ENCODE results near the gene RAB11FIP4. TPM values are rescaled to one million over a fixed set of nuclear protein-coding genes. Genes with fewer than 3 reads are reported as not detected.

RAB11FIP4 gene
- total and polyA plus RNA-seq, 12 donors, result 0.48 to 3.8 (median 2.3) TPM

DNA sequence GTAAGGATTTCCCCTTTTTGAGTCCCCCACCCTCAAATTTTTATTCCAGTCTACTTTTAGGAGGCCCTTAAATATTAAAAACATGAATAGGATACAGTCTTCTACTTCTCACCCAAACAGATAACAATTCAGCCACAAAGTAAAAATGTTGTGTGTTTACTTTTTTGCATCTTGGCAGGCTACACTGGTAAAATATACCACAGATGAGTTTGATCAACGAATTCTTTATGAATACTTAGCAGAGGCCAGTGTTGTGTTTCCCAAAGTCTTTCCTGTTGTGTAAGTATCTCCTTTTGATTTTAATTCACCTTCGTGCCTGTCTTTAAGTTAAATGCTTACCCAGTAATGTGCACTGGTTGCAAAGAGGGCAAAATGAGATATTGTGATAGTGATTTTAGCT, 34.4 kb upstream of the RAB11FIP4 start:
- no peak overlapping the region for H3K27ac ChIP-seq
- intact Hi-C loops (cut with DNase I), result no loop called here
- TF ChIP-seq POLR2A (IDR thresholded peaks at IDR 0.05), result no peak
- TF ChIP-seq, protein P1, sequence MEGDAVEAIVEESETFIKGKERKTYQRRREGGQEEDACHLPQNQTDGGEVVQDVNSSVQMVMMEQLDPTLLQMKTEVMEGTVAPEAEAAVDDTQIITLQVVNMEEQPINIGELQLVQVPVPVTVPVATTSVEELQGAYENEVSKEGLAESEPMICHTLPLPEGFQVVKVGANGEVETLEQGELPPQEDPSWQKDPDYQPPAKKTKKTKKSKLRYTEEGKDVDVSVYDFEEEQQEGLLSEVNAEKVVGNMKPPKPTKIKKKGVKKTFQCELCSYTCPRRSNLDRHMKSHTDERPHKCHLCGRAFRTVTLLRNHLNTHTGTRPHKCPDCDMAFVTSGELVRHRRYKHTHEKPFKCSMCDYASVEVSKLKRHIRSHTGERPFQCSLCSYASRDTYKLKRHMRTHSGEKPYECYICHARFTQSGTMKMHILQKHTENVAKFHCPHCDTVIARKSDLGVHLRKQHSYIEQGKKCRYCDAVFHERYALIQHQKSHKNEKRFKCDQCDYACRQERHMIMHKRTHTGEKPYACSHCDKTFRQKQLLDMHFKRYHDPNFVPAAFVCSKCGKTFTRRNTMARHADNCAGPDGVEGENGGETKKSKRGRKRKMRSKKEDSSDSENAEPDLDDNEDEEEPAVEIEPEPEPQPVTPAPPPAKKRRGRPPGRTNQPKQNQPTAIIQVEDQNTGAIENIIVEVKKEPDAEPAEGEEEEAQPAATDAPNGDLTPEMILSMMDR (IDR thresholded peaks at IDR 0.05), result no peak
- H3K27me3 ChIP-seq, result no peaks in the 10 kb centered on the region
- H3K36me3 ChIP-seq (replicated peaks in 1 of 2), result peaks cover 0 to 31% of the 10 kb centered on the region in 2 donors
- H3K9me3 ChIP-seq (replicated peaks in 1 of 3), result no peaks in the 10 kb centered on the region
- peaks cover 0 to 3% of the 10 kb centered on the region in 2 donors for H3K4me1 ChIP-seq (replicated peaks in 1 of 2)
- no peak for DNase-seq
- 79 to 94% (median 82%) methylated on average over 2 of the region's 2 CpGs for WGBS, 4 donors
- no peak overlapping the region for H3K4me3 ChIP-seq

DNA sequence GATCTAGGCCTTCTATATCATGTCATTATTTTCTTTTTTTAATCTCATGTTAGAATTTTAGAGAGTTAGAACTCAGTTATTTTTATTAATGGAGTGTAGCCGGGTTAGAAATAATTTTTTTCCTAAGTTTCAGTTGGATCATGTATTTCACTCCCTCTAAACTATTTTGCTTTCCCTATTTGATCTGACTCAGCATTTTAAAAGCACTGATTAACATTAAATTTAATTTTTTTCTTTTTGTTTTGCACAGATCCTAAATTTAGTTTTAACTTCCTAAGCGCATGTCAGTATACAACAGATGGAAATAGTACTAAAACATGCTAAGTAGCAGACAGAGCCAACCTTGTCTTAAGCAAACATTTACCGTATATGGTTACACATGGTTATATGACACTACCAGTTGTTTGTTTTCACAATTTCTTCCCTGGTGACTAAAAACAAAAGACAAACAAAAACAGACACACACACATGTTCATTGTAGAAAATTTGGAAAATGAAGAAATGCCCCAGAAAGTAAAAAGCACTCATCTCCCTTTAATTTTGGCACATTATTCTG, 33.6 kb upstream of the RAB11FIP4 start:
- TF ChIP-seq, protein P1 (IDR thresholded peaks at IDR 0.05), result no peak
- no peak for TF ChIP-seq POLR2A (IDR thresholded peaks at IDR 0.05)
- no peak overlapping the region for H3K27ac ChIP-seq
- DNase-seq, result no peak
- intact Hi-C loops (cut with DNase I), result no loop called here
- no peak overlapping the region for H3K4me3 ChIP-seq
- no peaks in the 10 kb centered on the region for H3K9me3 ChIP-seq (replicated peaks in 1 of 3)
- H3K36me3 ChIP-seq (replicated peaks in 1 of 2), result peaks cover 0 to 25% of the 10 kb centered on the region in 2 donors
- H3K27me3 ChIP-seq, result no peaks in the 10 kb centered on the region
- 81 to 88% (median 86%) methylated on average over 3 of the region's 3 CpGs for WGBS, 4 donors
- peaks cover 0 to 9% of the 10 kb centered on the region in 2 donors for H3K4me1 ChIP-seq (replicated peaks in 1 of 2)

DNA sequence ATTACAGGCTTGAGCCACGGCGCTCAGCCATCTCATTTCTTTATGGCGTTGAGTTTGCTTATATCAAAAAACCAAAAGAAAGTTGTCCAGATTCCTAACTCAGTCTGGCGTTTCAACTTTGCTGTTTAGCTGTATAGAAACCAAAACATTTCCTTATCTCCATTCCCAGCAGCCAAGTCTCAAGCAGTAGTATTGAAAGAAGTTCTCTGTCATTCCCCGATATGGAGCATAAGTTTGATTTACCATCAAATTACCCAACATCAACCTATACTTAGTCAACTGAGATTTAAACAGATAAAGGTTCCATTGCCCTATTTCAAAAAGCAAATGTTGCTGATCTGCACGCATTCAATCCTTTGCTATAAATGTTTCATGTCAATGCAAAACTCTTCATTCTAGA, 27.5 kb upstream of the RAB11FIP4 start:
- no peak overlapping the region for H3K4me3 ChIP-seq
- H3K9me3 ChIP-seq (replicated peaks in 1 of 3), result no peaks in the 10 kb centered on the region
- no peak overlapping the region for H3K27ac ChIP-seq
- H3K36me3 ChIP-seq (replicated peaks in 1 of 2), result peaks cover 0 to 18% of the 10 kb centered on the region in 2 donors
- peaks cover 0 to 9% of the 10 kb centered on the region in 2 donors for H3K4me1 ChIP-seq (replicated peaks in 1 of 2)
- DNase-seq, result no peak
- H3K27me3 ChIP-seq, result no peaks in the 10 kb centered on the region
- no peak for TF ChIP-seq POLR2A (IDR thresholded peaks at IDR 0.05)
- TF ChIP-seq, protein P1 (IDR thresholded peaks at IDR 0.05), result no peak
- intact Hi-C loops (cut with DNase I), result no loop called here
- 92 to 98% (median 96%) methylated on average over 6 of the region's 6 CpGs for WGBS, 4 donors

- Histone ChIP-seq H3K27ac (no peak overlapping the region), H3K4me3 (no peak overlapping the region), H3K4me1 (replicated peaks in 1 of 2) (peaks cover 0 to 15% of the 10 kb centered on the region in 2 donors), H3K9me3 (replicated peaks in 1 of 3) (no peaks in the 10 kb centered on the region), H3K27me3 (no peaks in the 10 kb centered on the region), H3K36me3 (replicated peaks in 1 of 2) (peaks cover 0 to 7% of the 10 kb centered on the region in 2 donors)
- intact Hi-C loops (cut with DNase I), result no loop called here
- 96 to 99% (median 98%) methylated on average over 4 of the region's 4 CpGs for WGBS, 4 donors
- TF ChIP-seq POLR2A (IDR thresholded peaks at IDR 0.05), result no peak
- TF ChIP-seq, protein P1 (IDR thresholded peaks at IDR 0.05), result no peak
- no peak for DNase-seq
Measured at GRCh38 chr17:31366088-31366487, 25.4 kb upstream of the RAB11FIP4 start.
